RWPE1 (cell line): ENCODE results near the gene NAIF1.

Source experiments
- CTCF ChIA-PET: fragments of 350-600 bp; sonication (Branson Sonifier 250); formaldehyde crosslinking; extraction: SDS; loops from one replicate; lab custom pipeline; 2021; lab: Yijun Ruan, JAX
- POLR2A ChIA-PET: fragments of 400-600 bp; formaldehyde crosslinking; extraction: SDS; loops from one replicate; lab custom pipeline; 2020; ENCODE audit warnings: antibody characterized with exemption; ENCODE audit not compliant: low non-redundant PET; lab: Yijun Ruan, JAX
- DNase-seq: peaks from one replicate; pipeline ENCODE4 v3.0.0; 2012; ENCODE audit warnings: low spot score
- H3K27ac ChIP-seq: fragments of 450-650 bp; 2 replicates; pipeline ENCODE4 v1.5.1; 2017
- CTCF ChIP-seq: fragments of 450-650 bp; conservative IDR thresholded peaks from 2 replicates; pipeline ENCODE4 v1.5.1; 2017; ENCODE audit warnings: low read depth, mild to moderate bottlenecking

NAIF1 gene

GRCh38 chr9:128034821-128035652, 32.1 kb downstream of the NAIF1 start:
- POLR2A ChIA-PET: interaction anchor here (0.5 to 0.7 kb wide), 3 partner anchors 25 to 117 kb away, joined by 3 to 12 read pairs (median 8); no protein-coding TSS in a partner anchor
- CTCF ChIA-PET: interaction anchor here (0.6 to 3.2 kb wide), 30 partner anchors 8 to 860 kb away, joined by 3 to 68 read pairs (median 4); partner anchors contain the start of gene EEIG1
- H3K27ac ChIP-seq: peak overlapping the region; percentile 8; the same call in 1 of the 2 replicates
- DNase-seq: peak; percentile 96
- TF ChIP-seq CTCF: peak; percentile 98

DNA sequence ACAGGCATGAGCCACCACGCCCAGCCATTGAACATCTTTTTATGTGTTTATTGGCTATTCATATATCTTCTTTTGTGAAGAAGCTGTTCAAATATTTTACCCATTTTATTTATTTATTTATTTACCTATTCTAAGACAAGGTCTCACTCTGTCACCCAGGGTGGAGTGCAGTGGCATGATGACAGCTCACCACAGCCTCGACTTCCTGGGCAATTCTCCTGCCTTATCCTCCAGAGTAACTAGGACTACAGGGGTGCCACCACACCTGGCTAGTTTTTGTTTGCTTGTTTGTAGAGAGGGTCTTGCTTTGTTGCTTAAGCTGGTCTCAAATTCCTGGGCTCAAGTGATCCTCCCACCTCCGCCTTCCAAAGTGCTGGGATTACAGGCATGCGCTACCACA, 33.5 kb downstream of the NAIF1 start:
- ChIA-PET POLR2A (no interaction called here), CTCF (interaction anchor here (0.7 to 3.2 kb wide), 3 partner anchors 12 to 90 kb away, joined by 3 to 68 read pairs (median 4); no protein-coding TSS in a partner anchor)
- DNase-seq: no peak
- H3K27ac ChIP-seq: 0 out of 2 replicates have a peak overlapping the region, but pooled peaks have one; percentile 3
- no peak for TF ChIP-seq CTCF

DNA sequence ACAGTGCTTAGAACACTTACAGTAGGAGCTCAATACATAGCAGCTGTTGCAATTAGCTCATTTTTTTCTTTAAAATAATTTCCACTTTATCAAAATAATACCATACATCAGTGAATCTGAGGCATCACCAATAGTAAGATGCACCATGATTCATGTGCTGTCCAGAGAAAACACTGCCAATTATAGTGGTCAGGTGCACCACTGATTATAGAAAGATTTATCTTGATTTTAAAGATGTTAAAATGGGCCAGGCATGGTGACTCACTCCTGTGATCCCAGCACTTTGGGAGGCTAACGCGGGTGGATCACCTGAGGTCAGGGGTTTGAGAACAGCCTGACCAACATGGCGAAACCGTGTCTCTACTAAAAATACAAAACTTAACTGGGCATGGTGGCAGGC, 39.4 kb downstream of the NAIF1 start:
- no peak for TF ChIP-seq CTCF
- CTCF ChIA-PET: interaction anchor here (0.5 to 1.0 kb wide), 2 partner anchors 84 to 411 kb away, joined by 3 to 5 read pairs; no protein-coding TSS in a partner anchor

GRCh38 chr9:128026773-128027541, 40.2 kb downstream of the NAIF1 start:
- POLR2A ChIA-PET: interaction anchor here (0.7 kb wide), 1 partner anchor 47 kb away, joined by 5 read pairs; the partner anchor contains the start of gene EEIG1
- no peak for TF ChIP-seq CTCF
- DNase-seq: no peak
- CTCF ChIA-PET: interaction anchor here (0.9 to 1.0 kb wide), 2 partner anchors 9 to 83 kb away, joined by 4 to 5 read pairs; no protein-coding TSS in a partner anchor
- peak overlapping the region; percentile 31 for H3K27ac ChIP-seq

More for the DNA sequence above, 39.4 kb downstream of the NAIF1 start:
- H3K27ac ChIP-seq: no peak overlapping the region
- no peak for DNase-seq
- POLR2A ChIA-PET: interaction anchor here (0.7 kb wide), 1 partner anchor 47 kb away, joined by 5 read pairs; the partner anchor contains the start of gene EEIG1

DNA sequence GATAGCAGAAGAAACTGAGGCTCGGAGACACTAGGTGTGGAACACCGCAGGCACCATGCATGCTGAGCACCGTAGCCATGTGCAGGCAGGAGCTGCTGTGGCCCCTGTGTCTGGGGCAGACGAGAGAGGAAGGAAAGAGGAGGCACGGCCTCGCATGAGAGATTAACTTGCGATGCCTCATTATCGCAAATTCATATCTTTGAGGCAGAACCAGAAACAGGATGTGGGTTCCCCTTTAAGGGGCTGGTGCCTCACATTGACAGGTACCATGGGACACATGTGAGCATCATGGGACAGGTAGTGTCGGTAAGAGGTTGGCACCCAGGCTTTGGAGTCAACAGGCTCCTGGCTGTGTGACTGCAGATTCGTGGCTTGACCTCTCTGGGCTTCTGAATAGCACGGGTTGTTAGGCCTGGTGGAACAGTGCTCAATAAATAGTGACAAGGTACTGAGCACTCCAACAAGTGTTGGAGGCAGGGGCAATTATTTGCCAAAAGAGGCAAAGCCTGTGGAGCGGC, 40.8 kb downstream of the NAIF1 start:
- no peak for TF ChIP-seq CTCF
- DNase-seq: no peak
- H3K27ac ChIP-seq: peak overlapping the region; percentile 31; the same call in 1 of the 2 replicates
- POLR2A ChIA-PET: no interaction called here
- CTCF ChIA-PET: interaction anchor here (0.9 kb wide), 1 partner anchor 9 kb away, joined by 4 read pairs; no protein-coding TSS in a partner anchor

DNA sequence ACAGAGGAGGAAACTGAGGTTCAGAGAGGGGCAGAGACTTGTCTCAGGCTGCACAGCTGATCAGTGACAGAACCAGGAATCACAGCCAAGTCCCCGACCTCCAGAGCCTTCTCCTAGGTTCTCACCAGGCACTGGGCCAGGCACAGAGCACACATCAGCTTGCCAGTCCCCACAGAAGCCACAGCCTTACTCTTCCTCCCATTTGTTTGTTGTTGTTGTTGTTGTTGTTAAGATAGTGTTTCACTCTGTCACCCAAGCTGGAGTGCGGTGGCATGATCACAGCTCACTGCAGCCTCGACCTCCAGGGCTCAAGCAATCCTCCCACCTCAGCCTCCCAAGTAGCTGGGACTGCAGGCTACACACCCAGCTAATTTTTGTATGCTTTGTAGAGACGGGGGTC, 41.4 kb downstream of the NAIF1 start:
- DNase-seq: no peak
- no peak overlapping the region for H3K27ac ChIP-seq
- ChIA-PET CTCF (interaction anchor here (0.7 to 1.1 kb wide), 3 partner anchors 27 to 100 kb away, joined by 3 to 5 read pairs (median 3); no protein-coding TSS in a partner anchor), POLR2A (no interaction called here)
- TF ChIP-seq CTCF: no peak
